Measurements from ENCODE around the gene SND1.

The SND1 gene

GRCh38 chr7:127976738-127977120, 324.7 kb downstream of the SND1 start:
- Histone ChIP-seq H4K91ac (ENCODE audit: low read length) (no peak overlapping the region), H3K4ac (ENCODE audit: low read depth in 1 of 2, low read length in 2 of 2) (no peak overlapping the region), H3K23ac (ENCODE audit: low read length in 2 of 2) (no peak overlapping the region), H3K4me1 (ENCODE audit: control insufficient read depth, insufficient read depth, low read depth, low read length) (no peaks in the 10 kb centered on the region), H2AFZ (ENCODE audit: low read depth, low read length) (no peak overlapping the region), H2AK5ac (ENCODE audit: low read length, severe bottlenecking) (no peak overlapping the region), H3K79me1 (replicated peaks; ENCODE audit: low read length, poor library complexity, severe bottlenecking) (peaks cover 43% of the 10 kb centered on the region), H3K27ac (ENCODE audit: low read length, poor library complexity, severe bottlenecking) (no peak overlapping the region), H3K4me3 (ENCODE audit: insufficient read depth in 1 of 2, low read depth in 1 of 2, low read length in 2 of 2) (no peak overlapping the region), H3K36me3 (ENCODE audit: control insufficient read depth in 1 of 2, insufficient read depth in 2 of 2, low read depth in 1 of 2, low read length in 2 of 2) (peaks cover 20 to 24% of the 10 kb centered on the region in 2 experiments), H3K27me3 (ENCODE audit: control insufficient read depth in 1 of 2, insufficient read depth in 1 of 2, low read length in 2 of 2) (no peaks in the 10 kb centered on the region), H2BK12ac (ENCODE audit: low read length in 2 of 2) (no peak overlapping the region), H3K4me2 (ENCODE audit: low read length, poor library complexity, severe bottlenecking) (no peak overlapping the region), H2BK120ac (ENCODE audit: low read depth, low read length) (no peak overlapping the region), H3K14ac (ENCODE audit: low read length in 2 of 2) (no peak overlapping the region), H3K9me3 (ENCODE audit: control insufficient read depth, low read length) (peaks cover 3% of the 10 kb centered on the region), H2BK15ac (ENCODE audit: low read depth, poor library complexity, severe bottlenecking) (no peak overlapping the region), H2BK5ac (ENCODE audit: low read depth, low read length, poor library complexity, severe bottlenecking) (no peak overlapping the region), H3K18ac (ENCODE audit: low read depth in 1 of 2, low read length in 2 of 2) (no peak overlapping the region), H4K8ac (ENCODE audit: low read length) (no peak overlapping the region), H3K9ac (ENCODE audit: low read length) (no peak overlapping the region)
- DNase-seq: no peak
- 95% methylated on average over 4 of the region's 7 CpGs for WGBS

GRCh38 chr7:127978421-127978820, 326.4 kb downstream of the SND1 start:
- Histone ChIP-seq H2AK5ac (ENCODE audit: low read length, severe bottlenecking) (no peak overlapping the region), H3K23ac (ENCODE audit: low read length in 2 of 2) (no peak overlapping the region), H2AFZ (ENCODE audit: low read depth, low read length) (no peak overlapping the region), H3K4ac (ENCODE audit: low read depth in 1 of 2, low read length in 2 of 2) (no peak overlapping the region), H3K36me3 (ENCODE audit: control insufficient read depth in 1 of 2, insufficient read depth in 2 of 2, low read depth in 1 of 2, low read length in 2 of 2) (peaks cover 16 to 24% of the 10 kb centered on the region in 2 experiments), H3K4me1 (ENCODE audit: control insufficient read depth, insufficient read depth, low read depth, low read length) (no peaks in the 10 kb centered on the region), H3K79me1 (replicated peaks; ENCODE audit: low read length, poor library complexity, severe bottlenecking) (peaks cover 42% of the 10 kb centered on the region), H3K4me3 (ENCODE audit: insufficient read depth in 1 of 2, low read depth in 1 of 2, low read length in 2 of 2) (no peak overlapping the region), H3K4me2 (ENCODE audit: low read length, poor library complexity, severe bottlenecking) (no peak overlapping the region), H2BK12ac (ENCODE audit: low read length in 2 of 2) (no peak overlapping the region), H4K91ac (ENCODE audit: low read length) (no peak overlapping the region), H3K27me3 (ENCODE audit: control insufficient read depth in 1 of 2, insufficient read depth in 1 of 2, low read length in 2 of 2) (no peaks in the 10 kb centered on the region), H3K9me3 (ENCODE audit: control insufficient read depth, low read length) (peaks cover 3% of the 10 kb centered on the region), H3K14ac (ENCODE audit: low read length in 2 of 2) (no peak overlapping the region), H2BK15ac (ENCODE audit: low read depth, poor library complexity, severe bottlenecking) (no peak overlapping the region), H4K8ac (ENCODE audit: low read length) (no peak overlapping the region), H3K18ac (ENCODE audit: low read depth in 1 of 2, low read length in 2 of 2) (no peak overlapping the region), H2BK5ac (ENCODE audit: low read depth, low read length, poor library complexity, severe bottlenecking) (no peak overlapping the region), H3K9ac (ENCODE audit: low read length) (no peak overlapping the region), H3K27ac (ENCODE audit: low read length, poor library complexity, severe bottlenecking) (no peak overlapping the region), H2BK120ac (ENCODE audit: low read depth, low read length) (no peak overlapping the region)
- 100% methylated on average over 4 of the region's 4 CpGs for WGBS
- no peak for DNase-seq

GRCh38 chr7:127979113-127979727, 327.2 kb downstream of the SND1 start:
- WGBS: 97% methylated on average over 8 of the region's 9 CpGs

GRCh38 chr7:127979728-127980126, 327.7 kb downstream of the SND1 start:
- H3K18ac ChIP-seq (ENCODE audit: low read depth in 1 of 2, low read length in 2 of 2): no peak overlapping the region
- peaks cover 37% of the 10 kb centered on the region for H3K79me1 ChIP-seq (replicated peaks; ENCODE audit: low read length, poor library complexity, severe bottlenecking)
- H3K4me2 ChIP-seq (ENCODE audit: low read length, poor library complexity, severe bottlenecking): no peak overlapping the region
- no peak overlapping the region for H3K9ac ChIP-seq (ENCODE audit: low read length)
- H3K23ac ChIP-seq (ENCODE audit: low read length in 2 of 2): no peak overlapping the region
- no peak overlapping the region for H2AFZ ChIP-seq (ENCODE audit: low read depth, low read length)
- DNase-seq: peak; percentile 22
- no peak overlapping the region for H2BK12ac ChIP-seq (ENCODE audit: low read length in 2 of 2)
- H3K14ac ChIP-seq (ENCODE audit: low read length in 2 of 2): no peak overlapping the region
- H2BK120ac ChIP-seq (ENCODE audit: low read depth, low read length): no peak overlapping the region
- H4K8ac ChIP-seq (ENCODE audit: low read length): no peak overlapping the region
- H3K4me3 ChIP-seq (ENCODE audit: insufficient read depth in 1 of 2, low read depth in 1 of 2, low read length in 2 of 2): no peak overlapping the region
- no peaks in the 10 kb centered on the region for H3K4me1 ChIP-seq (ENCODE audit: control insufficient read depth, insufficient read depth, low read depth, low read length)
- no peaks in the 10 kb centered on the region for H3K27me3 ChIP-seq (ENCODE audit: control insufficient read depth in 1 of 2, insufficient read depth in 1 of 2, low read length in 2 of 2)
- peaks cover 3% of the 10 kb centered on the region for H3K9me3 ChIP-seq (ENCODE audit: control insufficient read depth, low read length)
- no peak overlapping the region for H3K4ac ChIP-seq (ENCODE audit: low read depth in 1 of 2, low read length in 2 of 2)
- H4K91ac ChIP-seq (ENCODE audit: low read length): no peak overlapping the region
- no peak overlapping the region for H3K27ac ChIP-seq (ENCODE audit: low read length, poor library complexity, severe bottlenecking)
- H3K36me3 ChIP-seq (ENCODE audit: control insufficient read depth in 1 of 2, insufficient read depth in 2 of 2, low read depth in 1 of 2, low read length in 2 of 2): peaks cover 16 to 20% of the 10 kb centered on the region in 2 experiments
- H2AK5ac ChIP-seq (ENCODE audit: low read length, severe bottlenecking): no peak overlapping the region
- no peak overlapping the region for H2BK15ac ChIP-seq (ENCODE audit: low read depth, poor library complexity, severe bottlenecking)
- no peak overlapping the region for H2BK5ac ChIP-seq (ENCODE audit: low read depth, low read length, poor library complexity, severe bottlenecking)

More at GRCh38 chr7:127979113-127979727, 327.2 kb downstream of the SND1 start:
- Histone ChIP-seq H2BK5ac (ENCODE audit: low read depth, low read length, poor library complexity, severe bottlenecking) (no peak overlapping the region), H3K27ac (ENCODE audit: low read length, poor library complexity, severe bottlenecking) (no peak overlapping the region), H3K4ac (ENCODE audit: low read depth in 1 of 2, low read length in 2 of 2) (no peak overlapping the region), H3K9me3 (ENCODE audit: control insufficient read depth, low read length) (peaks cover 3% of the 10 kb centered on the region), H3K23ac (ENCODE audit: low read length in 2 of 2) (no peak overlapping the region), H3K27me3 (ENCODE audit: control insufficient read depth in 1 of 2, insufficient read depth in 1 of 2, low read length in 2 of 2) (no peaks in the 10 kb centered on the region), H3K4me1 (ENCODE audit: control insufficient read depth, insufficient read depth, low read depth, low read length) (no peaks in the 10 kb centered on the region), H2AK5ac (ENCODE audit: low read length, severe bottlenecking) (no peak overlapping the region), H2BK12ac (ENCODE audit: low read length in 2 of 2) (no peak overlapping the region), H2BK15ac (ENCODE audit: low read depth, poor library complexity, severe bottlenecking) (no peak overlapping the region), H3K36me3 (ENCODE audit: control insufficient read depth in 1 of 2, insufficient read depth in 2 of 2, low read depth in 1 of 2, low read length in 2 of 2) (peaks cover 16 to 20% of the 10 kb centered on the region in 2 experiments), H3K4me3 (ENCODE audit: insufficient read depth in 1 of 2, low read depth in 1 of 2, low read length in 2 of 2) (no peak overlapping the region), H4K8ac (ENCODE audit: low read length) (no peak overlapping the region), H3K14ac (ENCODE audit: low read length in 2 of 2) (no peak overlapping the region), H2BK120ac (ENCODE audit: low read depth, low read length) (no peak overlapping the region), H3K4me2 (ENCODE audit: low read length, poor library complexity, severe bottlenecking) (no peak overlapping the region), H3K9ac (ENCODE audit: low read length) (no peak overlapping the region), H4K91ac (ENCODE audit: low read length) (no peak overlapping the region), H3K18ac (ENCODE audit: low read depth in 1 of 2, low read length in 2 of 2) (no peak overlapping the region), H2AFZ (ENCODE audit: low read depth, low read length) (no peak overlapping the region), H3K79me1 (replicated peaks; ENCODE audit: low read length, poor library complexity, severe bottlenecking) (peaks cover 39% of the 10 kb centered on the region)
- DNase-seq: no peak
